GM19023 (cell line): ENCODE data around the gene TMEM80.
"Not testable (repeated sequence)": the region's sequence is repeated elsewhere in the genome, so short reads cannot be mapped to it uniquely, and the experiment has no call there.

ENCODE experiments used
- ATAC-seq: cut with Tn5 transposase; IDR thresholded peaks from one replicate; pipeline ENCODE4 v1.9.1; 2021; ENCODE audit warnings: mild to moderate bottlenecking, moderate library complexity; ENCODE audit not compliant: unreplicated experiment

TMEM80 gene

GRCh38 chr11:720642-721246, 25.1 kb downstream of the TMEM80 start:
- ATAC-seq: no peak

- no peak for ATAC-seq
Observed at GRCh38 chr11:721247-721740, 25.7 kb downstream of the TMEM80 start.

DNA sequence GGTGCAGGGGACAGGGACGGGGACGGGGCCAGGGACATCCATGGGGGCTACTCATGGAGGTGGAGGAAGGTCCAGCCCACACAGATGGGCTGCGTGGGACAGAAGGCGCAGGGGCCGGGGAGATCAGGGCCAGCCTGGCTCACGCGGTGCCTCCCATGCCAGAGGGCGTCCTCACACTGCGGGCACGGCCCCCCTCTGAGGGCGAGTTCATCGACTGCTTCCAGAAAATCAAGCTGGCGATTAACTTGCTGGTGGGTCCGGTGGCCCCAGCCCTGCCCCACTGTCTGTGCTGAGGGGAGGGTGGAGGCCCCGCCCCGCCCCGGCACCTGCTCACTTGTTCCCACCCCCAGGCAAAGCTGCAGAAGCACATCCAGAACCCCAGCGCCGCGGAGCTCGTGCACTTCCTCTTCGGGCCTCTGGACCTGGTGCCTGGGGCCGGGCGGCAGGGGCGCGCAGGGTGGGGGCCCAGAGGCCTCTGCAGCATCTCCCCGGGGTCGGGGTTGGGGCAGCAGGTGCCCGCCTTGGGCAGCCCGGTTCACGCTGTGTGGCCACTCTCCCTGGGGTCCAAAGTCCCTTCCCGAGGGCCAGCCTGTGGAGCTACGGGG, 26.2 kb downstream of the TMEM80 start:
- ATAC-seq: no peak

GRCh38 chr11:722346-722811, 26.8 kb downstream of the TMEM80 start:
- no peak for ATAC-seq

GRCh38 chr11:723120-723883, 27.7 kb downstream of the TMEM80 start:
- ATAC-seq: no peak

- no peak for ATAC-seq
Observed at GRCh38 chr11:724049-724777, 28.6 kb downstream of the TMEM80 start.

DNA sequence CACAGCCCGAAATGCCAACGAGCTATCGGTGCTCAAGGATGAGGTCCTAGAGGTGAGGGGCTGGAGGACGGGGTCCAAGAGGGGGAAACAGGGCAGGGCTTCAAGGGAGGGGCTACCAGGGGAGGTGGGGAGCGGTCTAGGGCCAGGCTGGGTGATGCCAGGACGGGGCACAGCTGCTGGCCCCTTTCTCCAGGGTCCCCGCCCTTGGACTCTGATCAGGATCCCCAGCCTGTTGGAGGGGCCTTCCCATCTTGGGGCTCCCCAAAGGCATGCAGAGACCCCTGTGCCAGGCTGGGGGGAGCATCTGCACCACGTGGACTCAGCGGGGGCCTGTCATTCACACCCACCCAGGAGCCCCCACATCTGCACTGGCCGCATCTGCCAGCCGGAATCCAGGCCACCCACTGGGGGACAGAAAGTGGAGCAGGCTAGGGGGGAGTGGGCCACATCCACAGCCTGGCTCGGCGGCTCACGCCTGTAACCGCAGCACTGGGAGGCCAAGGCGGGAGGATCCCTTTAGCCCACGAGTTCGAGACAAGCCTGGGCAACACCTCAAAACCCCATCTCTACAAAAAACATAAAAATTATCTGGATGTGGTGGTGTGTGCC, 29.3 kb downstream of the TMEM80 start:
- no peak for ATAC-seq

DNA sequence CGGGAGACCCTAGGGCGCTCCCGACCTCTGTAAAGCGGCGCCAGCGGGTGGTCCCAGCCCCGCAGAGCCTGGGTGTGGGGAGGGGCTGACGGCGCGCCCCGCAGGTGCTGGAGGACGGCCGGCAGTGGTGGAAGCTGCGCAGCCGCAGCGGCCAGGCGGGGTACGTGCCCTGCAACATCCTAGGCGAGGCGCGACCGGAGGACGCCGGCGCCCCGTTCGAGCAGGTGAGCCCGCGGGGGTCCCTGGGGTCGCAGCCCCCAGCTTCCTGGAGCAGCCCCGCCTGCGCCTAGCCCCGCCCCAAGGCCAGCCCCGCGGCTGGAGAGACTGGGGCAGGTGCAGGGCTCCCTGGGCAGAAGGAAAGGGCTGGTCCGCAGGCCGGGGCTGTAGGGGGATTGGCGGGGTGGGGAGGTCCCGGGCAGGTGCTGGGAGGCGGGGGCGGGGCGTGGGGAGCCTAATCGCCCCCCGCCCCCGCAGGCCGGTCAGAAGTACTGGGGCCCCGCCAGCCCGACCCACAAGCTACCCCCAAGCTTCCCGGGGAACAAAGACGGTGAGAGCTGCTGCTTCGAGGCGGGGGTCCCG, 30.1 kb downstream of the TMEM80 start:
- ATAC-seq: no peak

- ATAC-seq: no peak
Observed at GRCh38 chr11:726278-727220, 30.9 kb downstream of the TMEM80 start.

- ATAC-seq: no peak
Observed at GRCh38 chr11:727281-727701, 31.7 kb downstream of the TMEM80 start.

DNA sequence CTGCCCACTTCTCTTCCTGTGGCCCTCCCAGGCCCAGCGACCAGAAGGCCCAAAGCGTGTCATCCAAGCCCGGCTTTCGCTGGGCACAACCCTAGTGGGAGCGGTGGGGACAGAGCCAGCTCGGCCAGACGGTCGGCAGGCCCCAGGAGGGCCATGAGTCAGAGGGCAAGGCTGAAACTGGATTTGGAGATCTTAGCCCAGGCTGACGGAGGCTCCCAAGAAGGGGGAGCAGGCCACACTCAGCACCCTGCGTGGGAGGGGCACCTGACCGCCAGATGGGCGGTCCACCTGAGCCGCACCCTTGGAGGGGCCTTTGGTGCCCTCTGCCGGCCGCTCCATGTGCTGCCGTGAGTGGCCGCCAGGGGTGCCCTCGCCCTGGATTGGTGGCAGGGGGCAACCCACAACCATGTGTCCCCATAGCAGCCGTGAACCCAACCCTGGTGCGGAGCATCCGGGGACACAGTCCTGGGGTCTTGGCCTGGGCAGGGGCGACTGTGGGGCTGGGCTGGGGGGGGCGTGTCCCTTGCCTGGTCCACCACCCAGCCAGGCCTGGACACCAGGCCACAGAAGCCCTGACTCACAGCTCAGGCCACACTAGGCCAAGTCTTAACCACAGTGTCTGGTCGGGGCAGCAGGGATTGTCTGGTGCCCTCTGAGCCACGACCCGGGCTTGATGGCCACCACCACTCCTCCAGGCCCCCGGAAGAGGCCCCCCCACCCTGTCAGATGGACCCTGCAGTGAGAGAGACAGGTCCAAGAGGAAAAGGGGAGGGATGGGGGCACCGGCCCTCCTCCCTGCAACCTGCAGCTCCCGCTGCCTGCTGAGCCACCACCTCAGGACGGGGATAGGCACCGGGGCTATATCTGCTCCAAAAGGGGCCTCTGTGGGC, 32.5 kb downstream of the TMEM80 start:
- no peak for ATAC-seq

DNA sequence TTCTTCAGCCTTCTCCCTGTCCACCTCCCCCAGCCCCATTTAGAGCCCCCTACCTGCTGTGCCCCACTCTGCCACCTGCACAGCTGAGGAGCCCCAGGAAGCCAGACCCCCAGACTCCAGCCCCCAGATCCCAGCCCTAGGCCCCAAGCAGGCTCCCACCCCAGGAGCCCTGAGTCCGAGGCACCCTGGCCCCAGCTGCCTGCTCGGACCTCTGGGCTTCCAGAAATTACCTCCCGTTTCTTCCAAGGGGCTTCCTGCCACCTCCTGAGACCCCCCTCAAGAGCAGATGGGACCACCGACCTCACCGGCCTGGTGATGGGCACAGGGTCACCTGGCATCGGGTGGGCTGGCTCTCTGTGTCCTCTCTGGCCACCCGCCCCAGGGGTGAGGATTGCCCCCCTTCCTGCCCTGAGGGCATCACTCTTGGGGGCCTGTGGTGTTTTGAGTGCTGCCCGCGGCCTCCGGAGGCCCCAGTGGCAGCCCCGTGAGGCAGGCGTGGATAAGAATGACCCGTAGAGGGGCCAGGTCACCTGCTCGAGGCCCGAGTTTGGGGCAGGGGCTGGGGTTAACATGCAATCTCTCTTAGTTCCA, 33.4 kb downstream of the TMEM80 start:
- ATAC-seq: no peak

DNA sequence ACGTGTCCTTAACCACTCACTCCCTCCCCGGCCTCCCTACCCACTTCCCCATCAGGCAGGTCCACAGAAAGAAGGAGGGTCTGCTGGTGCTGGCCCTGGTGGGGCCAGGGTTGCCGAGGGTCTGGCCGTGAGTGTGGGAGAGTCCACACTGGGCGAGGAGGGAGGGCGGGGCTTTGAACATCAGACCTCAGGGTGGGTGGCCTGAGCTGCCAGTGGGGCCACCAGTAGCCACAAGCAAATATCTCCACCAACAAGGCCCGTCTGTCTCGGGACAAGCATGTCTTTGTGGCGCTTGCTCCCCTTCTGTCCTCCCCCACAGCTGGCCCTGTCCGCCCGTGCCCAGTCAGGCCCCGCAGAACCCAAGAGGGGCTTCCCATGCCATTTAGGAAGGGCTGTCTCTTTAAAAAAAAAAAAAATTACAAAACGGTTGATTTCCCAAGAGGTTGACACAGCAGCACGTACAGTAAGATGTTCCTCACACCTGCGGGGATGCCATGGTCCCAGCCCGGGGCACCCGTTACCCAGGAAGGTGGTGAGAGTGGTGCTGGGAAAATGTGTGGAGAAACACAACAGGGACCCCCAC, 34.0 kb downstream of the TMEM80 start:
- ATAC-seq: no peak

DNA sequence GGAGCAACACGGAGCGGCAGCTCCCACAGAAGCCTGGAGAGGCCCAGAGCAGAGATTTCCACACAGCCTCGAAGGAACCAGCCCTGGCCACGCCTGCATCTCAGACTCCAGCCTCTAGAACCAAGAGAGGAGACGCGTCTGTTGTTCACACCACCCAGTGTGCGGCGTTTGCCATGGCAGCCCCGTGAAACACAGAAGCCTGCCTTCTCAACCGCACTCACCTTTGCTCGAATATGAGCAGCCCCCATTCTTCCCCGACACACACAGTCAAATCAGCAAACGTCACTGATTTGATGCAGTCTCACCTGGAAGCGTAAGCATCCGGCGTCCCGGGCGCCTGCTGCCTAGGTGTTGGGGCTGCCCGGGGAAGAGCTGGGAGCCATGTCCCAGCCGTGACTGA, 37.5 kb downstream of the TMEM80 start:
- no peak for ATAC-seq

DNA sequence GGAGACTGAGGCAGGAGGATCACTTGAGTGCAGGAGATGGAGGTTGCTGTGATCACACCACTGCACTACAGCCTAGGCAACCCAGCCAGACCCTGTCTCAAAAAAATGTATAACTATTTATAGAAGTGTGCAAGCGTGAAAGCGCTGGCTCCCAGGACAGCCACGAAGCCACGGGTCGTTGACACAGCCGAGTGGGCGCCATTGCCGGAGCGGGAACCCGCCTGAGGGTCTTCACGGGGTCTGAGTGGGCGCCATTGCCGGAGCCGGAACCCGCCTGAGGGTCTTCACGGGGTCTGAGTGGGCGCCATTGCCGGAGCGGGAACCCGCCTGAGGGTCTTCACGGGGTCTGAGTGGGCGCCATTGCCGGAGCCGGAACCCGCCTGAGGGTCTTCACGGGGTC, 38.9 kb downstream of the TMEM80 start:
- not testable (repeated sequence) for ATAC-seq

GRCh38 chr11:737366-737765, 41.8 kb downstream of the TMEM80 start:
- no peak for ATAC-seq

DNA sequence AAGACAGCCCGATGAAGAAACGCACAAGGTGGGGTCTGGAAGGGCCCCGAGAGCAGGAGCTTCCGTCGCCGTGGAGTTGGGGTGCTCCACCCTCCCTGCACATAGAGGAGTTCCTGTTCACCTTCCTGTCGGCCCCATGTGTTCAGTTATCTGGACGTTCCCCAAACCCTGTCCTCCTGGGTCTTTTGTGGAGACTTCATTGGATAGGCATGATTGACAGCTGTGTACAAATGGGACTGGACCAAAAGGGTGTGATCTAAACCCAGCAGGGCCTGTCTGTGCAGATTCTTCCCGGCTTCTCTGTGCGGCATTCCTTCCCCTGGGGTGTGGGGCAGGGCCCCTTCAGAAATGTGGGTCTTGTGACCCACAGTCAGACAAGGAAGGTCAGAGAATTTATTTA, 42.3 kb downstream of the TMEM80 start:
- not testable (repeated sequence) for ATAC-seq

- ATAC-seq: no peak
Observed at GRCh38 chr11:742156-742546, 46.5 kb downstream of the TMEM80 start.
